Osteoblast (primary cell): Measurements from ENCODE around the gene FBXO31. TPM values are rescaled to one million over a fixed set of nuclear protein-coding genes. Genes with fewer than 3 reads are reported as not detected.
A peak's percentile ranks its signal among the peaks of the same experiment; 100 is the strongest.

Experiments used
- DNase-seq: peaks from one replicate; pipeline ENCODE4 v3.0.0; 2011; ENCODE audit warnings: low spot score, mixed read lengths; ENCODE audit not compliant: insufficient read length; ENCODE audit errors: missing footprints
- H2AFZ ChIP-seq: 2 replicates; pipeline ENCODE4 v1.6.0; 2011; ENCODE audit warnings: mild to moderate bottlenecking, low read length
- H3K27ac ChIP-seq: 2 replicates; pipeline ENCODE4 v1.5.1; 2011; ENCODE audit warnings: mild to moderate bottlenecking, low read depth, low read length, moderate library complexity
- H3K27me3 ChIP-seq: 2 replicates; pipeline ENCODE4 v1.6.0; 2012; ENCODE audit warnings: mild to moderate bottlenecking, control low read depth, inconsistent platforms, low read length, moderate library complexity; ENCODE audit not compliant: insufficient read depth
- H3K36me3 ChIP-seq: 2 replicates; pipeline ENCODE4 v1.5.1; 2011; ENCODE audit warnings: mild to moderate bottlenecking, low read length, control low read depth, moderate library complexity; ENCODE audit not compliant: insufficient read depth
- H3K4me1 ChIP-seq: 2 replicates; pipeline ENCODE4 v1.5.1; 2011; ENCODE audit warnings: mild to moderate bottlenecking, low read length, control low read depth, moderate library complexity; ENCODE audit not compliant: insufficient read depth
- H3K4me2 ChIP-seq: 2 replicates; pipeline ENCODE4 v1.6.0; 2011; ENCODE audit warnings: mild to moderate bottlenecking, low read length; ENCODE audit not compliant: insufficient read depth
- H3K4me3 ChIP-seq: fragments of 200-600 bp; sonication (generic); 3 replicates; pipeline ENCODE4 v1.5.1; 2012; ENCODE audit warnings: mild to moderate bottlenecking, low read length, inconsistent platforms; ENCODE audit not compliant: insufficient read depth
- H3K79me2 ChIP-seq: 2 replicates; pipeline ENCODE4 v1.6.0; 2012; ENCODE audit warnings: mild to moderate bottlenecking, low read length, control low read depth, inconsistent platforms; ENCODE audit not compliant: insufficient read depth
- H3K9me3 ChIP-seq: 2 replicates; pipeline ENCODE4 v1.5.1; 2011; ENCODE audit warnings: low read depth, low read length, control low read depth
- H4K20me1 ChIP-seq: 2 replicates; pipeline ENCODE4 v1.6.0; 2012; ENCODE audit warnings: mild to moderate bottlenecking, low read length, control low read depth; ENCODE audit not compliant: insufficient read depth
- total RNA-seq: library from RNA; depleted of rRNA; stranded (reverse); fragments of >200 nt; gene quantifications from 2 replicates; pipeline ENCODE4 v1.2.3, GENCODE V29; 2012
- TF ChIP-seq, protein P1 (sequence below): IDR thresholded peaks from 2 replicates; pipeline ENCODE4 v1.5.1; 2011; ENCODE audit warnings: mild to moderate bottlenecking, low read depth, low read length, moderate library complexity; ENCODE audit errors: extremely low read depth

The FBXO31 gene
- total RNA-seq, 1 donor = 33.3 TPM

DNA sequence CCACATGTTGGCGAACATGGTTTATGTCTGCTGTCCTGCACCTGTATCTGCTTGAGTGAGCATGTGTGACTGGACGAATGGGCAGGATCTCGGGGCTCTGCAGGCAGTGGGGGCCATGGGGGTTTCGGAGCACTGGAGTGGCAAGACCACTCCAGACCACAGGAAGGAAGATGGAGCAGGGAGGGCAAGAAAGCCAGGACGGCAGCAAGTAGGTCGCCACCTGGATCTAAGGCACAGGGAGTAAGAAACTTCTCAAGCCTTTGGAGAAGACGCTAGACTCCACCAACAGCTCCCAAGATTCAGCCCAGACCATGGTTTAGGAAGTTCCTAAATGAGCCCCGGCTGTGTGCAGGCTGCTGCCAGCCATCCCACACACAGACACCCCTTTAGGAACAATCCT is 33.5 kb downstream of the FBXO31 start:
- TF ChIP-seq, protein P1, sequence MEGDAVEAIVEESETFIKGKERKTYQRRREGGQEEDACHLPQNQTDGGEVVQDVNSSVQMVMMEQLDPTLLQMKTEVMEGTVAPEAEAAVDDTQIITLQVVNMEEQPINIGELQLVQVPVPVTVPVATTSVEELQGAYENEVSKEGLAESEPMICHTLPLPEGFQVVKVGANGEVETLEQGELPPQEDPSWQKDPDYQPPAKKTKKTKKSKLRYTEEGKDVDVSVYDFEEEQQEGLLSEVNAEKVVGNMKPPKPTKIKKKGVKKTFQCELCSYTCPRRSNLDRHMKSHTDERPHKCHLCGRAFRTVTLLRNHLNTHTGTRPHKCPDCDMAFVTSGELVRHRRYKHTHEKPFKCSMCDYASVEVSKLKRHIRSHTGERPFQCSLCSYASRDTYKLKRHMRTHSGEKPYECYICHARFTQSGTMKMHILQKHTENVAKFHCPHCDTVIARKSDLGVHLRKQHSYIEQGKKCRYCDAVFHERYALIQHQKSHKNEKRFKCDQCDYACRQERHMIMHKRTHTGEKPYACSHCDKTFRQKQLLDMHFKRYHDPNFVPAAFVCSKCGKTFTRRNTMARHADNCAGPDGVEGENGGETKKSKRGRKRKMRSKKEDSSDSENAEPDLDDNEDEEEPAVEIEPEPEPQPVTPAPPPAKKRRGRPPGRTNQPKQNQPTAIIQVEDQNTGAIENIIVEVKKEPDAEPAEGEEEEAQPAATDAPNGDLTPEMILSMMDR = no peak
- Histone ChIP-seq H3K27me3 (no peaks in the 10 kb centered on the region), H2AFZ (no peak overlapping the region), H3K79me2 (peaks cover 35% of the 10 kb centered on the region), H3K4me3 (no peak overlapping the region), H3K27ac (no peak overlapping the region), H3K36me3 (peaks cover 14% of the 10 kb centered on the region), H3K9me3 (no peaks in the 10 kb centered on the region), H4K20me1 (peaks cover 24% of the 10 kb centered on the region), H3K4me1 (peaks cover 7% of the 10 kb centered on the region), H3K4me2 (no peak overlapping the region)
- DNase-seq = peak; percentile 67

DNA sequence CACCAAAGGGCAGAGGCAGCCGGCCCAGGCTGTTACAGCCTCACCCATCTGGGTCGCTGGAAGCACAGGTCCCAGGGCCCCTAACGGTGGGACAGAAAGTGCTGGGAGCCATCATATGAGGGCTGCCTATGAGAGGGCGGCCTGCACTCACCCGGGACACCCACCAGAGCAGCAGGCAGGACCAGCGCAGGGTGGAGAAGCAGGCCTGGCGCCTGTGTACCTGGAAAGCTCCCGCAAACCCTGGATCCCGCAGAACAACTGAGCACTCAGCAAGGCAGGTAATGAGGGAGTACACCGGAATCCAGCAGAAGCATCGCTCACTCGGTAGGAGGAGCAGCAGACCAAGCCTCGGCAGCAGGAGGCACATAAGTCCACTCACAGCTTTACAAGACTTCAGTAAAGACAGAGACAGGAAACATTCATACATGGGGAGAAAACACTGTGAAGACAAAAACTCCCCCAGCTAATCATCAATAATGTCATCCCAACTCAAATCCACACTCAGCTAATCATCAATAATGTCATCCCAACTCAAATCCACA is 34.9 kb downstream of the FBXO31 start:
- H3K79me2 ChIP-seq = peaks cover 39% of the 10 kb centered on the region
- no peak overlapping the region for H3K4me2 ChIP-seq
- no peaks in the 10 kb centered on the region for H3K27me3 ChIP-seq
- no peak overlapping the region for H3K4me3 ChIP-seq
- H3K36me3 ChIP-seq = peaks cover 18% of the 10 kb centered on the region
- peak; percentile 35 for DNase-seq
- peaks cover 7% of the 10 kb centered on the region for H3K4me1 ChIP-seq
- H3K27ac ChIP-seq = no peak overlapping the region
- TF ChIP-seq, protein P1 = no peak
- no peak overlapping the region for H2AFZ ChIP-seq
- H3K9me3 ChIP-seq = no peaks in the 10 kb centered on the region
- H4K20me1 ChIP-seq = peaks cover 24% of the 10 kb centered on the region

DNA sequence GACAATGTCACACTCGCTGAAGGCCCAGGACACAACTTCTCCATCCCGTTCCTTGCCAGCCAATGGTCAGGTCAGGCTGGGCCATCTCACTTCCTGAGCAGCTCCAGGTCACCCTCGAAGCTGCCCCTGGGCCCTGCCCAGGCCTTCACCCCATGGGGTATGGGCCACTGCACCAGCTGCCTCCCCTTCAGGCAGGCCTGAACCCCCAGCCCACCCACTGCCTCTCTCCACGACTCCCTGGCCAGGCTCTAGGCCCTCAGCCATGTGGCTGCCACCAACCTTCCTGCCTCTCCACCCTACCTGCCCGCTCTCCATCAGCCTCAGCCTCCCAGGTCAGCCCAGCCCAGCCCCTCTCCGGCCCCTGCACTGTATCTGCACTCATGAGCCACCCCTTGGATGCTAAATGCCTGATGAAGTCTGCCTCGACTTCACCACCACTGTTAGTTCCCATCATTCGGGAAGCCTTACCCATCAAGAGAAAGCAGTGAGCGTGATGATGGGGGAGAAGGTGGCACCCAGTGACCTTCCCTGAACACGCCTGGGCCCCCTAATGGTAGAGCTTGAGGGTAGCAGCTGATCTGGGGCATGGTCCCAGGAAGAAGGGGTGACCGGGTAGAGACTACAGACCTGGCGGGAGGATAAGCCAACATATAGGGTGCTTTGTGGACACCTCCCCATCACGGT is 35.5 kb downstream of the FBXO31 start:
- H3K27ac ChIP-seq = no peak overlapping the region
- no peak overlapping the region for H3K4me2 ChIP-seq
- no peaks in the 10 kb centered on the region for H3K27me3 ChIP-seq
- TF ChIP-seq, protein P1 = no peak
- no peak overlapping the region for H3K4me3 ChIP-seq
- H2AFZ ChIP-seq = no peak overlapping the region
- peaks cover 7% of the 10 kb centered on the region for H3K4me1 ChIP-seq
- H3K79me2 ChIP-seq = peaks cover 39% of the 10 kb centered on the region
- peaks cover 21% of the 10 kb centered on the region for H3K36me3 ChIP-seq
- peaks cover 24% of the 10 kb centered on the region for H4K20me1 ChIP-seq
- no peaks in the 10 kb centered on the region for H3K9me3 ChIP-seq
- peak; percentile 37 for DNase-seq

DNA sequence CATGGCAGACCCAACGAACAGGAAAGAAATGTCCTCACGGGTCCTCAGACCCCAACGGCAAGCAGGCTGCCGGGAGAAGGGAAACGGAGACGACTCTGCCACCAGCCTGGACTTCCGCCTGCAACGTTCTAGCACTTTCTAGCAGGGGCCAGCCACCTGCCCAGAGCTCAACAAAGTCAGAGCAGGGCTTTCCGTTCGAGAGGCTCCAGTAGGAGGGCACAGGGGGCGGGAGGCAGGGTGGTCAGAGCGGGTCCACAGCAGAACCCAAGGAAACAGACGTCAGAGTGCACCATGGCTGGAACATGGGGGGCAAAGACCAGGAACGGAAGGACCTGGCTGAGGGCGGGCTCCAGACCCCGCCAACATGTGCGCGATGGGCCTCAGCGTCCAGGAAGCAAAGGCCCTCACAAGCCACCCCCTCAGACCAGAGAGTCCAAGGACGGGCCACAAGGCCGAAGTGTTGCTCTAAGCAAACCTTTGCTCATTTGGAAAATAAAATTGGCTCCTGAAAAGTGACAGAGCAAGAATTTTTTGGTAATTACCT is 37.0 kb downstream of the FBXO31 start:
- Histone ChIP-seq H4K20me1 (peaks cover 24% of the 10 kb centered on the region), H3K9me3 (no peaks in the 10 kb centered on the region), H3K27me3 (no peaks in the 10 kb centered on the region), H3K27ac (no peak overlapping the region), H3K36me3 (peaks cover 23% of the 10 kb centered on the region), H2AFZ (no peak overlapping the region), H3K4me3 (no peak overlapping the region), H3K79me2 (peaks cover 36% of the 10 kb centered on the region), H3K4me2 (no peak overlapping the region), H3K4me1 (peaks cover 7% of the 10 kb centered on the region)
- no peak for DNase-seq
- TF ChIP-seq, protein P1 = no peak
